Measurements from ENCODE around the gene HGFAC.

HGFAC gene

GRCh38 chr4:3487861-3488260, 46.1 kb downstream of the HGFAC start:
- DNase-seq = no peak

- no peak for DNase-seq
Measured at GRCh38 chr4:3488820-3489219, 47.1 kb downstream of the HGFAC start.

- DNase-seq = peak; percentile 42
Measured at GRCh38 chr4:3489451-3489962, 47.7 kb downstream of the HGFAC start.

- DNase-seq = peak; percentile 60
Measured at GRCh38 chr4:3491681-3492405, 50.1 kb downstream of the HGFAC start.

- DNase-seq = no peak
Measured at GRCh38 chr4:3492741-3493719, 51.3 kb downstream of the HGFAC start.

GRCh38 chr4:3493720-3494461, 52.1 kb downstream of the HGFAC start:
- no peak for DNase-seq

- no peak for DNase-seq
Measured at GRCh38 chr4:3494462-3494871, 52.7 kb downstream of the HGFAC start.

- no peak for DNase-seq
Measured at GRCh38 chr4:3495204-3495975, 53.6 kb downstream of the HGFAC start.

- DNase-seq = no peak
Measured at GRCh38 chr4:3496021-3496420, 54.3 kb downstream of the HGFAC start.

- no peak for DNase-seq
Measured at GRCh38 chr4:3497095-3497494, 55.3 kb downstream of the HGFAC start.

GRCh38 chr4:3497523-3498389, 56.0 kb downstream of the HGFAC start:
- no peak for DNase-seq

GRCh38 chr4:3498407-3498806, 56.6 kb downstream of the HGFAC start:
- DNase-seq = no peak
